GM21737 (cell line): ENCODE data around the gene MYH8.

Source experiments
- ATAC-seq: cut with Tn5 transposase; IDR thresholded peaks from one replicate; pipeline ENCODE4 v1.9.1; 2021; ENCODE audit warnings: mild to moderate bottlenecking, moderate library complexity; ENCODE audit not compliant: unreplicated experiment

Gene MYH8

GRCh38 chr17:10384175-10384574, 37.6 kb downstream of the MYH8 start:
- no peak for ATAC-seq

GRCh38 chr17:10380631-10381408, 40.9 kb downstream of the MYH8 start:
- no peak for ATAC-seq

GRCh38 chr17:10372906-10373305, 48.8 kb downstream of the MYH8 start, which contains the start of gene MYH13:
TSS of gene MYH13 (minus strand) at chr17:10373006. CDS start at chr17:10364530, 8,476 bp downstream.
- ATAC-seq: no peak

- ATAC-seq: no peak
These were observed 51.6 kb downstream of the MYH8 start for GRCh38 chr17:10370016-10370608.

GRCh38 chr17:10369239-10369638, 52.5 kb downstream of the MYH8 start:
- ATAC-seq: no peak

- no peak for ATAC-seq
These were observed 53.2 kb downstream of the MYH8 start for GRCh38 chr17:10368561-10368960.

- no peak for ATAC-seq
These were observed 61.2 kb downstream of the MYH8 start for GRCh38 chr17:10360578-10360977.

GRCh38 chr17:10357768-10358167, 64.0 kb downstream of the MYH8 start:
- no peak for ATAC-seq

GRCh38 chr17:10354651-10355050, 67.1 kb downstream of the MYH8 start:
- no peak for ATAC-seq

- no peak for ATAC-seq
These were observed 68.9 kb downstream of the MYH8 start for GRCh38 chr17:10352893-10353292.

GRCh38 chr17:10349403-10349802, 72.3 kb downstream of the MYH8 start:
- ATAC-seq: no peak

- no peak for ATAC-seq
These were observed 76.9 kb downstream of the MYH8 start for GRCh38 chr17:10344816-10345215.
